ENCODE results near the gene ATXN2. TPM values are rescaled to one million over a fixed set of nuclear protein-coding genes. Genes with fewer than 3 reads are reported as not detected.

ATXN2 gene
- total RNA-seq, 2 experiments from 2014 or later = 36.1 to 81.4 TPM

DNA sequence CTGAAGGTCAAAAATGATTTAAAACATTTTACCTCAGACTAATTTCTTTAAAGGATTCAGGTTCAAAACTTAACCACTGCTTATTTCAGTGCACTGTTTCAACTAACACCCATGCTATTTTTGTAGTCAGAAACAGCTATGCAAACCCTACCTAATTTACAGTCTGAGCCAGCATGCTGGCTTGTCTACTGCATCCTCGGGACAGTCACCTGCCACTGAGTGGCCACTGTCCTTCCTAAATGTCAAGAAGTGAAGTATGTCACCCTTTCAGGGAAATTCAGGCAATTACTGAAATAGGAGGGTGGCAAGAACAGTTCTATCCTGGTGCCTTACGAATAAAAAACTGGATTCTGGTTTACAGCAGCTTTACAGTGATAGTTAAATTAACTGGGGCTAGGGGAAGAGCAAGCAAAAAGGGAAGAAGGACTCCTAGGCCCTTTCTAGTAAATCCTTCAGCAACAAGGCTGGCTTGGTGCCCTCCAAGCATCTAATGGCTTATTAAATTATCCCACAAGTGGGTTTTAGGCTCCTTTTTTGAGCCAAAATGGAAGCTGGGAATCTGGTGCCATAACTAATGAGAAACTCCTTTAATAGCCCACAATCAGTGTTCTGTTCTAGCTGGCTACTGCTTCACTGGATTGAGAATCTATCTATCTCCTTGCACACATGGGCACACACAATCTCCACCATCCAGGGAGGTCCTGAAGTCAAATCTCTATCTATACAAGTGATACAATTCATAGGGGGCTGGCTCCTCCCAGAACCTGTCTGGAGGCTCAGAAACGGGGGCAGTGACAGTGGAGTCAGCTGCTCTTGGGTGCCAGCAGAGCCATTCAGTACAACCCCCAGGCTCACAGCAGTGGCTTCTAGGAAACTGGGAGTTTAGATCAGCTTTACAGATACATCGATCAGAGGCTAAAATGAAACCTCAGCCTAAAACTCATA is 150.0 kb downstream of the ATXN2 start:
- Histone ChIP-seq H3K4me2 (ENCODE audit: low read length) (peak overlapping the region; percentile 45), H4K20me1 (ENCODE audit: insufficient read depth, low read length) (peaks cover 16% of the 10 kb centered on the region; the same call in 1 of the 2 replicates), H3K9me3 (ENCODE audit: low read length) (no peaks in the 10 kb centered on the region), H3K36me3 (ENCODE audit: insufficient read depth, low read length) (peaks cover 79% of the 10 kb centered on the region), H3K79me2 (ENCODE audit: insufficient read depth, low read depth, low read length) (peaks cover 8% of the 10 kb centered on the region; the same call in 1 of the 2 replicates), H3K27ac (ENCODE audit: low read depth, low read length, poor library complexity, severe bottlenecking) (peak overlapping the region; percentile 43), H3K9me2 (ENCODE audit: insufficient read depth, low read length) (no peaks in the 10 kb centered on the region), H2AFZ (ENCODE audit: low read length) (no peak overlapping the region), H3K4me3 (ENCODE audit: low read depth, low read length, poor library complexity, severe bottlenecking) (no peak overlapping the region), H3K4me1 (ENCODE audit: insufficient read depth, low read length, poor library complexity, severe bottlenecking) (peaks cover 51% of the 10 kb centered on the region)
- BruUV-seq (replicated peaks) = TSS peak; percentile 52
- DNase-seq (ENCODE audit: low spot score) = no peak
- TF ChIP-seq CTCF (conservative IDR thresholded peaks at IDR 0.05; ENCODE audit: low read length) = no peak
- TF ChIP-seq EZH2phosphoT487 (IDR thresholded peaks at IDR 0.05; ENCODE audit: borderline replicate concordance, low read depth, low read length) = no peak
- ChIA-PET POLR2A (interaction anchor here (0.5 to 1.6 kb wide), 7 partner anchors 37 to 680 kb away, joined by 3 to 7 read pairs (median 4); no protein-coding TSS in a partner anchor), CTCF (ENCODE audit: unreplicated experiment) (interaction anchor here (1.4 kb wide), 1 partner anchor 52 kb away, joined by 3 read pairs; no protein-coding TSS in a partner anchor)
- intact Hi-C loops (cut with micrococcal nuclease; ENCODE audit: unreplicated experiment) = no loop called here

GRCh38 chr12:111448266-111448830 is 150.8 kb downstream of the ATXN2 start:
- Histone ChIP-seq H3K36me3 (ENCODE audit: insufficient read depth, low read length) (peaks cover 75% of the 10 kb centered on the region), H3K4me1 (ENCODE audit: insufficient read depth, low read length, poor library complexity, severe bottlenecking) (peaks cover 59% of the 10 kb centered on the region), H3K9me3 (ENCODE audit: low read length) (no peaks in the 10 kb centered on the region), H2AFZ (ENCODE audit: low read length) (no peak overlapping the region), H3K27ac (ENCODE audit: low read depth, low read length, poor library complexity, severe bottlenecking) (peak overlapping the region; percentile 43), H3K9me2 (ENCODE audit: insufficient read depth, low read length) (no peaks in the 10 kb centered on the region), H3K4me2 (ENCODE audit: low read length) (peak overlapping the region; percentile 45), H3K79me2 (ENCODE audit: insufficient read depth, low read depth, low read length) (peaks cover 9% of the 10 kb centered on the region; the same call in 1 of the 2 replicates), H4K20me1 (ENCODE audit: insufficient read depth, low read length) (peaks cover 19% of the 10 kb centered on the region; the same call in 1 of the 2 replicates), H3K4me3 (ENCODE audit: low read depth, low read length, poor library complexity, severe bottlenecking) (no peak overlapping the region)
- BruUV-seq (replicated peaks) = no TSS peak
- intact Hi-C loops (cut with micrococcal nuclease; ENCODE audit: unreplicated experiment) = no loop called here
- DNase-seq (ENCODE audit: low spot score) = no peak
- CTCF ChIA-PET (ENCODE audit: unreplicated experiment) = interaction anchor here (1.4 kb wide), 1 partner anchor 51 kb away, joined by 3 read pairs; no protein-coding TSS in a partner anchor
- POLR2A ChIA-PET = interaction anchor here (0.6 to 1.5 kb wide), 5 partner anchors 36 to 145 kb away, joined by 3 to 5 read pairs (median 3); no protein-coding TSS in a partner anchor
- no peak for TF ChIP-seq CTCF (conservative IDR thresholded peaks at IDR 0.05; ENCODE audit: low read length)
- no peak for TF ChIP-seq EZH2phosphoT487 (IDR thresholded peaks at IDR 0.05; ENCODE audit: borderline replicate concordance, low read depth, low read length)
